Caco-2 (cell line): ENCODE results near the gene ZNF778. TPM values are rescaled to one million over a fixed set of nuclear protein-coding genes. Genes with fewer than 3 reads are reported as not detected.
A peak's percentile ranks its signal among the peaks of the same experiment; 100 is the strongest.

Experiments
- BruUV-seq: library from RNA; stranded (reverse); fragments of 400-500 nt; replicated peaks from 2 replicates; lab custom pipeline; 2021; lab: Mats Ljungman, UMichigan
- CTCF ChIA-PET: fragments of 300-600 bp; sonication (Branson Sonifier 250); formaldehyde crosslinking; loops from one replicate; lab custom pipeline; 2022; ENCODE audit warnings: antibody characterized with exemption; lab: Charles Lee
- POLR2A ChIA-PET: fragments of 300-600 bp; sonication (Branson Sonifier 250); formaldehyde crosslinking; loops from one replicate; lab custom pipeline; 2022; ENCODE audit warnings: antibody characterized with exemption; lab: Charles Lee
- DNase-seq, 2 experiments: peaks; one replicate each; pipeline versions ENCODE4 v3.0.0 to v3.0.0-alpha.2; 2020 to 2022
- H3K27me3 ChIP-seq: replicated peaks from 2 replicates; pipeline ENCODE4 v1.6.0; 2011; ENCODE audit warnings: low read length; ENCODE audit not compliant: control insufficient read depth, insufficient read depth
- H3K36me3 ChIP-seq: 2 replicates; pipeline ENCODE4 v1.5.1; 2011; ENCODE audit warnings: low read length; ENCODE audit not compliant: control insufficient read depth, insufficient read depth
- H3K4me1 ChIP-seq: fragments of 250-450 bp; sonication (Bioruptor Pico); 2 replicates; pipeline ENCODE4 v1.5.1; 2020; ENCODE audit warnings: mild to moderate bottlenecking
- H3K4me3 ChIP-seq: 2 replicates; pipeline ENCODE4 v1.5.1; 2011; ENCODE audit warnings: low read depth, mild to moderate bottlenecking, control low read depth, low read length
- H3K9me3 ChIP-seq: fragments of 250-450 bp; sonication (Bioruptor Pico); 2 replicates; pipeline ENCODE4 v1.5.1; 2020; ENCODE audit warnings: mild to moderate bottlenecking, moderate library complexity
- H3K27ac Mint-ChIP-seq: one replicate; pipeline ENCODE4 v1.8.0; 2022; ENCODE audit warnings: mixed read lengths; ENCODE audit not compliant: unreplicated experiment
- H3K27me3 Mint-ChIP-seq: one replicate; pipeline ENCODE4 v1.8.0; 2022; ENCODE audit warnings: mixed read lengths; ENCODE audit not compliant: insufficient read depth, unreplicated experiment
- H3K36me3 Mint-ChIP-seq: one replicate; pipeline ENCODE4 v1.8.0; 2022; ENCODE audit warnings: mild to moderate bottlenecking, mixed read lengths; ENCODE audit not compliant: insufficient read depth, unreplicated experiment
- H3K4me1 Mint-ChIP-seq: one replicate; pipeline ENCODE4 v1.8.0; 2022; ENCODE audit warnings: low read depth, mixed read lengths; ENCODE audit not compliant: unreplicated experiment
- H3K4me3 Mint-ChIP-seq: one replicate; pipeline ENCODE4 v1.8.0; 2022; ENCODE audit warnings: mild to moderate bottlenecking, moderate library complexity, mixed read lengths; ENCODE audit not compliant: unreplicated experiment
- H3K9me3 Mint-ChIP-seq: one replicate; pipeline ENCODE4 v1.8.0; 2022; ENCODE audit warnings: mixed read lengths; ENCODE audit not compliant: unreplicated experiment
- intact Hi-C: fragments of 100-400 bp; cut with micrococcal nuclease; formaldehyde crosslinking; loops from one replicate; pipeline ENCODE4 v1.10.0; 2022; ENCODE audit not compliant: unreplicated experiment
- total RNA-seq: library from RNA; stranded (reverse); gene quantifications from 2 replicates; pipeline ENCODE4 v1.2.3, GENCODE V29; 2022
- TF ChIP-seq, protein P1 (sequence below), 2 experiments: fragments of 200-600 bp in 1 of 2; IDR thresholded peaks; 1 replicate in 1 of 2; 2 replicates in 1 of 2; pipeline versions ENCODE4 v1.5.1 to v1.8.0; 2011 to 2022; ENCODE audit warnings: antibody characterized with exemption in 1 of 2, control low read depth in 1 of 2, inconsistent platforms in 1 of 2, low read depth in 1 of 2, low read length in 1 of 2, mild to moderate bottlenecking in 1 of 2, moderate library complexity in 1 of 2; ENCODE audit not compliant: insufficient read depth in 1 of 2, severe bottlenecking in 1 of 2, unreplicated experiment in 1 of 2

The ZNF778 gene
- total RNA-seq, 1 experiment from 2014 or later: 18.1 TPM

DNA sequence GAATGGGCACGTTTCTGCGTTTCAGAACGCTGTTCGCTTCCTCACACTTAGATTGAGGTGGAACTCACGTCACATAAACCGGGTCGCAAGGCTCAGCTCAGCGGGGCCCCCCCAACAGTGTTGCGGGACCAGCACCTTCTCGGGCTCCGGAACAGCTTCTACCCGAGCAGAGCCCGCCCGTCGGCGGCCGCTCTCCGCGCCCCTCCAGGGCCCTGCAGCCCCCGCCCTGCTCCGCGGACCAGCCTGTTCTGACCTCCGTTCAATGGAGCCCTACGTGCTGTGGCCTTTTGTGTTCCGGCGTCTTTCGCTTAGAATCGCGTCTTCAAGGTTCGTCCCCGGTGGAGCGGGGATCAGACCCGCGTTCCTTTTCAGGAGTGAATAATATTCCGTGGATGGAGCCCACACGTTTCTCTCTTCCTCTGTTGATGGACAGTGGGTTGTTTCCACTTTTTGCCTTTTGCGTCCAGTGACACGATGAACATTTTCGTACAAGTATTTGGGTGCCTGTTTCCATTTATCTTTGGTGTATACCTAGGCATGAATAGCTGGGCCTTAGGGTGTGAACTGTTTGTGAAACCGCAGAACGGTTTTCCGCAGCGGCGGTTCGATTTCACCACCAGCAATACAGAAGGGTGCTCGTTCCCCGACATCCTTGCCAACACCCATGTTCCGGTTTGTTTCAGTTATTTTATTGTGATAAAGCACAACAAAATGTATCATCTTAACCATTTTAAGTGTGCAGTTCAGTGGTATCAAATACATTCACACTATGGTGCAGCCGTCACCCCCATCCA lies 14.9 kb upstream of the ZNF778 start:
- ChIA-PET CTCF (no interaction called here), POLR2A (no interaction called here)
- no peaks in the 10 kb centered on the region; the same call in 1 of the 2 replicates for H3K27me3 ChIP-seq
- H3K4me3 Mint-ChIP-seq: peak overlapping the region; percentile 73
- H3K4me1 ChIP-seq: peaks cover 17% of the 10 kb centered on the region
- no peaks in the 10 kb centered on the region for H3K9me3 Mint-ChIP-seq
- BruUV-seq: TSS peak; percentile 39
- H3K4me1 Mint-ChIP-seq: peaks cover 8% of the 10 kb centered on the region
- intact Hi-C loops: no loop called here
- H3K27me3 Mint-ChIP-seq: peaks cover 12% of the 10 kb centered on the region
- peak overlapping the region; percentile 62 for H3K4me3 ChIP-seq
- H3K36me3 Mint-ChIP-seq: peaks cover 7% of the 10 kb centered on the region
- H3K9me3 ChIP-seq: no peaks in the 10 kb centered on the region
- DNase-seq: no peak
- no peaks in the 10 kb centered on the region for H3K36me3 ChIP-seq
- H3K27ac Mint-ChIP-seq: no peak overlapping the region
- TF ChIP-seq, protein P1, sequence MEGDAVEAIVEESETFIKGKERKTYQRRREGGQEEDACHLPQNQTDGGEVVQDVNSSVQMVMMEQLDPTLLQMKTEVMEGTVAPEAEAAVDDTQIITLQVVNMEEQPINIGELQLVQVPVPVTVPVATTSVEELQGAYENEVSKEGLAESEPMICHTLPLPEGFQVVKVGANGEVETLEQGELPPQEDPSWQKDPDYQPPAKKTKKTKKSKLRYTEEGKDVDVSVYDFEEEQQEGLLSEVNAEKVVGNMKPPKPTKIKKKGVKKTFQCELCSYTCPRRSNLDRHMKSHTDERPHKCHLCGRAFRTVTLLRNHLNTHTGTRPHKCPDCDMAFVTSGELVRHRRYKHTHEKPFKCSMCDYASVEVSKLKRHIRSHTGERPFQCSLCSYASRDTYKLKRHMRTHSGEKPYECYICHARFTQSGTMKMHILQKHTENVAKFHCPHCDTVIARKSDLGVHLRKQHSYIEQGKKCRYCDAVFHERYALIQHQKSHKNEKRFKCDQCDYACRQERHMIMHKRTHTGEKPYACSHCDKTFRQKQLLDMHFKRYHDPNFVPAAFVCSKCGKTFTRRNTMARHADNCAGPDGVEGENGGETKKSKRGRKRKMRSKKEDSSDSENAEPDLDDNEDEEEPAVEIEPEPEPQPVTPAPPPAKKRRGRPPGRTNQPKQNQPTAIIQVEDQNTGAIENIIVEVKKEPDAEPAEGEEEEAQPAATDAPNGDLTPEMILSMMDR (IDR thresholded peaks at IDR 0.05; ENCODE audit: insufficient read depth in 1 of 2, low read depth in 1 of 2, low read length in 1 of 2, severe bottlenecking in 1 of 2, unreplicated experiment in 1 of 2): no peak

DNA sequence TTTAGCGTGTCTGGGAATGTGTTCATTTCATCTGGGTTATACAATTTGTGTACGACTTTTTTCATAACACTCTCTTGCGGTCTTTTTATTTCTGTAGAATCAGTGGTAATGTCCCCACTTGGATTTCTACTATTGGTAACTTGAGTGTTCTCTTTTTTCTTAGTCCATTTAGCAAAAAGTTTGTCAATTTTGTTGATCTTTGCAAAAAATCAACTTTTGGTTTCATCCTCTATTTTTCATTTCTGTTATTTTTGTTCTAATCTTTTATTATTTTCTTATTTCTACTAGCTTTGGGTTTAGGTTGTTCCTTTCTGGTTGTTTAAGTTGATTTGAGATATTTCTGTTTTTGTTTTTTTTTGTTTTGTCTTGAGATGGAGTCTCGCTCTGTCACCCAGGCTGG lies 9.5 kb upstream of the ZNF778 start:
- BruUV-seq: no TSS peak
- Mint-ChIP-seq H3K9me3 (no peaks in the 10 kb centered on the region), H3K4me1 (peaks cover 5% of the 10 kb centered on the region), H3K27ac (no peak overlapping the region), H3K4me3 (no peak overlapping the region), H3K27me3 (peaks cover 8% of the 10 kb centered on the region), H3K36me3 (peaks cover 4% of the 10 kb centered on the region)
- TF ChIP-seq, protein P1 (IDR thresholded peaks at IDR 0.05; ENCODE audit: insufficient read depth in 1 of 2, low read depth in 1 of 2, low read length in 1 of 2, severe bottlenecking in 1 of 2, unreplicated experiment in 1 of 2): no peak
- POLR2A ChIA-PET: no interaction called here
- Histone ChIP-seq H3K4me3 (no peak overlapping the region), H3K9me3 (no peaks in the 10 kb centered on the region), H3K4me1 (no peaks in the 10 kb centered on the region), H3K27me3 (no peaks in the 10 kb centered on the region), H3K36me3 (no peaks in the 10 kb centered on the region)
- CTCF ChIA-PET: no interaction called here
- intact Hi-C loops: no loop called here
- DNase-seq: no peak

DNA sequence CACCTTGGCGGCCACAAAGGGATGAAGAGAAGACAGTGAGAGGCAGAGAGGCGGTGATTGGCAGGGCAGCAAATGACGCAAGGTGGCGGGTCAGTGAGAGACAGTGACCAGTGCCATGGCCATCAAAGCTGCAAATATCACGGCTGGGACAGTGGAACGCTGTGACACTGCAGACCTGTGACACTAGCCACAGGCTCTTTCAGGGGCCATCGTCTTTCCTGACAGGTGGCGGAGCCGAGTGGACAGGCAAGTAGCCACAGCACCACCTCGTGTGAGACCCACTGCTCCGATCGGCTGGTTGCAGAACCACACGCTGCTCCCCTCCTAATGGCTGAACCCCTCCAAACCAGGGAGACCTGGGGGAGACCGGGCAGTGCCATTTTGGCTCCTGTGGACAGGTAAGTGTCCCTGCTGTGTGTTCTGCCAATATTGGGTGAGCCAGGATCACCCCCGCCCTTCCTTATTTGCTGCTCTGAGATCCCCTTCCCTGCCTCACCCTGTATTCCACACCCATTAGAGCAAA lies 7.9 kb upstream of the ZNF778 start:
- H3K9me3 Mint-ChIP-seq: no peaks in the 10 kb centered on the region
- no peaks in the 10 kb centered on the region for H3K27me3 Mint-ChIP-seq
- BruUV-seq: no TSS peak
- DNase-seq: peak in 1 of 2 experiments; percentile 27
- H3K4me3 ChIP-seq: no peak overlapping the region
- no peaks in the 10 kb centered on the region for H3K4me1 Mint-ChIP-seq
- H3K9me3 ChIP-seq: no peaks in the 10 kb centered on the region
- ChIA-PET CTCF (no interaction called here), POLR2A (no interaction called here)
- H3K27me3 ChIP-seq: no peaks in the 10 kb centered on the region
- TF ChIP-seq, protein P1 (IDR thresholded peaks at IDR 0.05; ENCODE audit: insufficient read depth in 1 of 2, low read depth in 1 of 2, low read length in 1 of 2, severe bottlenecking in 1 of 2, unreplicated experiment in 1 of 2): peak in 1 of 2 experiments; percentile 35
- H3K4me1 ChIP-seq: no peaks in the 10 kb centered on the region
- intact Hi-C loops: no loop called here
- no peaks in the 10 kb centered on the region for H3K36me3 ChIP-seq
- no peak overlapping the region for H3K27ac Mint-ChIP-seq
- H3K4me3 Mint-ChIP-seq: no peak overlapping the region
- H3K36me3 Mint-ChIP-seq: no peaks in the 10 kb centered on the region
